Stimulated activated CD4-positive, alpha-beta T cell treated with anti-CD3 and anti-CD28 coated beads, TNF-alpha, amount 100 ng/mL, for 4 hours (primary cell): ENCODE measurements around the gene ATXN2.
"Not testable (repeated sequence)": the region's sequence is repeated elsewhere in the genome, so short reads cannot be mapped to it uniquely, and the experiment has no call there.

Experiments
- DNase-seq, 3 experiments: peaks; one replicate each; pipeline ENCODE4 v3.0.0-alpha.2; 2020; ENCODE audit warnings: low read depth in 3 of 3

Gene ATXN2

GRCh38 chr12:111506260-111506659 lies 92.9 kb downstream of the ATXN2 start:
- DNase-seq = no peak

- DNase-seq = no peak
These were observed 93.5 kb downstream of the ATXN2 start for GRCh38 chr12:111505601-111506036.

- no peak for DNase-seq
These were observed 96.0 kb downstream of the ATXN2 start for GRCh38 chr12:111503116-111503515.

- DNase-seq = no peak
These were observed 104.4 kb downstream of the ATXN2 start for GRCh38 chr12:111494676-111495075.

- not testable (repeated sequence) for DNase-seq
These were observed 106.1 kb downstream of the ATXN2 start for GRCh38 chr12:111492979-111493378.

GRCh38 chr12:111488798-111489197 lies 110.3 kb downstream of the ATXN2 start:
- no peak for DNase-seq

- no peak for DNase-seq
These were observed 110.8 kb downstream of the ATXN2 start for GRCh38 chr12:111488271-111488670.

GRCh38 chr12:111482462-111482861 lies 116.7 kb downstream of the ATXN2 start:
- DNase-seq = no peak

- DNase-seq = no peak
These were observed 127.9 kb downstream of the ATXN2 start for GRCh38 chr12:111471236-111471635.

GRCh38 chr12:111469401-111469800 lies 129.7 kb downstream of the ATXN2 start:
- DNase-seq = no peak

GRCh38 chr12:111467857-111468241 lies 131.3 kb downstream of the ATXN2 start:
- no peak for DNase-seq

- DNase-seq = no peak
These were observed 131.8 kb downstream of the ATXN2 start for GRCh38 chr12:111467092-111467856.

- DNase-seq = no peak
These were observed 136.8 kb downstream of the ATXN2 start for GRCh38 chr12:111462210-111462769.

- not testable (repeated sequence) for DNase-seq
These were observed 139.0 kb downstream of the ATXN2 start for GRCh38 chr12:111460111-111460510.

- no peak for DNase-seq
These were observed 140.5 kb downstream of the ATXN2 start for GRCh38 chr12:111458546-111459172.

GRCh38 chr12:111457577-111457976 lies 141.5 kb downstream of the ATXN2 start:
- DNase-seq = no peak

- no peak for DNase-seq
These were observed 142.0 kb downstream of the ATXN2 start for GRCh38 chr12:111457071-111457470.

GRCh38 chr12:111455448-111456320 lies 143.4 kb downstream of the ATXN2 start:
- no peak for DNase-seq

- DNase-seq = no peak
These were observed 144.2 kb downstream of the ATXN2 start for GRCh38 chr12:111454716-111455447.

GRCh38 chr12:111454311-111454710 lies 144.8 kb downstream of the ATXN2 start:
- DNase-seq = no peak
